CD4-positive, alpha-beta T cell treated with Interleukin-17A for 1 hour (primary cell): ENCODE results near the gene GPX4.

Experiments used
- DNase-seq: peaks from one replicate; pipeline ENCODE4 v3.0.0-alpha.2; 2020

The GPX4 gene

DNA sequence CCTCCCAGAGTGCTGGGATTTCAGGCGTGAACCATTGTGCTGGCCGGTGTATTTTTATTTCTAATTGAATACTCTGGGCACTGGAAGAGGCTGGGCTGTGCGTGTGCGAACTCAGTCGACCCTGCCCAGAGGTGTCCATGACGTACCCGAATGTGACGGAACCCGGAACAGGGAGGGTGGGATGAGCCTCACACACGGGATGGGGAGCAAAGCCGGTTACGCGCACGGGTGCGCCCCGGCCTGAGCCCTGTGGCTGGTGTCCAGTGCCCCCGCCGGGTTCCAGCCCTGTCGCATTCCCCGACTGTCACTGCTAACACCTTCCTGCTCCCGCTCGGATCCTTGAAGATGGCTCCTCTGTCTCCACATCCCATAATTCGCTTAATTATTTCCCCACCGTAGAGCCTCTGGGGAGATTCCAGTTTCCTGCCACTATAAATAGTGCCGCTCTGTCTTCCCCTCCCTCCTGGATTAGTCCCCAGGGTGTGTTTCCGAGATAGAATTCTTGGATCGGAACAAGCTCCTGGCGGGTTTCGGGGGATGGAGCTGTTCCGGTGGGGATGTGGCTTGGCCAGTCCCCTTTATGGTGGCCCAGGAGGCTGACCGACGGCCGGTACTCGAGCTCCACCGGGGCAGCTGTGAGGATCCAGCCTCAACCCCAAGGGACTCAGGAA lies 48.3 kb downstream of the GPX4 start:
- DNase-seq, result no peak

DNA sequence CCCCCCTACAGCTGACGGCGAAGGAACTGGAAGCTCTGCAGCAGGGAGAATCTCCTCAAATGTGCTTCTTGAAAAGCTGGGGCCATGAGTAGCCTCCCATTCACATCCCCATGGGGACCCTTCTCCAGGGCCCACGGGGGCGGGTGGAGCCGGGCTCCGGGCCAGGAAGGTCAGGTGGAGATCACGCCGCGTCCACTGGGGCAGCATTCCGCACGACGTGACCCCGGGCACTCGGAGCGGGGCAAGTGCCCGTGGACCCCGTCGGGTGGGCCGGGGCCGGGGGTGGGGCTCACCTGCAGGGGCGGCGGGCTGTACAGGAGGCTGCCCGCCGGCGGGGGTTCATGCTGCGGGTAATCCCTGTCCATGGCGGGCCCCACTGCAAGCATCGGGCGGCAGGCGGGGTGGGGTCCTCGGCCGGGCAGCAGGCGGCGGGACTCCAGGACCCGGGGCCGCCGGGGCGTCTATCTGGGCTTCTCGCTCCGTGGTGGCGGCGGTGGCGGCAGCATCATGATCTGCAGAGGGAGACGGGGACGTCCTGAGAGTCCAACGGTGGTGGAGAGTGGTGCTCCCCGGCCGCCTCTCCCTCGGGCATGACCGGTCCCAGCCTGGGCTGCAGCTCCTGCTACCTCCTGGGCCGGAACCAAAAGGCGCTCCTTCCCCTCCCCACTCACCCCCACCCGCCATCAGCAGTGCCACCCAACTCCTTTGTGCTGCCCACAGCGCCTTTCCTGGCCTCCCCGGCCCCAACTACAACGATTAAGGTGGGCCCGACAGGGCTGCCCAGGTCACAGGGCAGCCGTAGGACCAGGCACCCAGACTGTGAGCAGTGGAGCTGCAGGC lies 50.3 kb downstream of the GPX4 start:
- no peak for DNase-seq

DNA sequence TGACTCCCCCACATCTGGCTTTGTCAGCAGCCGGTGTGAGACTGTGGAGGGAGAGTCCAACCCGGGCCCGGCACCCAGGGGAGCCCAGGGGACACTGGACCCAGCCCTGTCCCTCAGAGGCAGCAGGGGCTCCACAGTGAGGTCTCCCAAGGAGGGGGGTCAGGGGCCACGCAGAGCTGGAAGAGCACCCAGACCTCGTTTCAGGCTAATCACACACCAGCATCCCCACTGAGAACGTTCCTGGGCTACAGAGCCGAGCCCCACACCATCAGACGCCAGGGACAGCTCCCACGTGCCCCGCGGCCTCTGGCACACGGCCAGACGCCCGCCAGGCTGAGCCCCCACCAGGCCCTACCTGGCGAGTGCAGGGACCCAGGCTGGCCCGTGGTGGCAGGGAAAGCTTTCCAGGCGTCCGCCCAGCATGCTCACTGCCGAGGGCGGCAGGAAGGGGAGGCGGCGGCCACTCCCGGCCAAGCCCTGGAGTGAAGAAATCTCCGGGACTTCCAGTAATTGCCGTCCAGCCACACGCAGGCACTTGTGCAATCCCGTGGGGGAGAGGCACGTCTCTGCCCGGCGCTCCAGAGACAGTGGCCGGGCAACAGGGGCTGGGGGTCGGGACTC lies 51.0 kb downstream of the GPX4 start:
- no peak for DNase-seq

DNA sequence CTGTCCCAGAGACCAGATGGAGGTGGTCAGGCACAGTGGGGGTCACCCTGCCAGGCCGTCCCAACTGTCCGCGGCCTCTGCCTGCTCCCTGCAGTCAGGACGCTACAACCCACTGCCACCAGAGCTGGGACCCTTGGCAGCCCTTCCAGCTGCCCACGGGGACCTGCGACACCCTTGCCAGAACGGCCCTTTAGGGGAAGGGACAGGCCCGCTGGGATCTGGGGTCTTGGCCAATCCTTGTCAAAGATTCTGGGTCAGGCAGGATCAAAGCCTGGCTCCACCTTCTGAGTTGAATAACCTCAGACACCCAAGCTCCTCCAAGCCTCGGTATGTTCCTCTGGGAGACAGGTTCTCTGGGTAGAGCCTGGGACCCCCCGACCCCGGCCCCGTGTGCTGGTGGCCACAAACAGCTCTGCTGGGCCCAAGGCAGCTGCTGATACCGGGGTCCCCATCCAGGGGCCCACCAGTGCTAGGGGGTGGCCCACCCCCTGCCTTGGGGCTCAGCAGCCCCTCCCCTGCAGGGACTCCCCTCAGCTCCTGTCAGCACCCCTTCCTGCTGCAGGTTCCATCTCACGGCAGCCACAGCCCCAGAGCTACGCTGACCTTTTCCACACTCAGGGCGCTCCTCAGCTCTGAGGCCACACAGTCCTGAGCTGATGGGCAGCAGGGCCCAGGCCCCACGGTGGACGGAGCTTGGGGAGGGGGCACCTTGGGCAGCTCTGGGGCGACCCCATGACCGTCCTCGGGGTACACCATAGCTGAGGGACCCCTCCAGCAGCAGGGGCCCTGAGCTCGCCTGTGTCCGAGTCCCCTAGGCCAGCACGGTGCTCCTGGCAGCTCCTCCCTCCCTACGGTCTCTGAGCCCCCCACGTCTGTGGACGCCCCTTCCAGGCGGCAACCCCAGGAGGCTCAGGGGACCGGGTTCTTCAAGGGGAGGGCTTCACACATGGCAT lies 51.8 kb downstream of the GPX4 start:
- DNase-seq, result no peak
